ENCODE data around the gene RPL28. TPM values are rescaled to one million over a fixed set of nuclear protein-coding genes. Genes with fewer than 3 reads are reported as not detected.

The RPL28 gene
- total RNA-seq, 1 experiment from 2014 or later, result 836 TPM

GRCh38 chr19:55365964-55366363 lies 19.8 kb upstream of the RPL28 start:
- intact Hi-C loops (cut with micrococcal nuclease), result no loop called here
- Histone ChIP-seq H3K79me2 (ENCODE audit: low read length) (no peaks in the 10 kb centered on the region), H3K9ac (ENCODE audit: low read length) (no peak overlapping the region), H2AFZ (ENCODE audit: low read length) (no peak overlapping the region), H3K36me3 (ENCODE audit: low read depth, low read length) (no peaks in the 10 kb centered on the region), H3K9me2 (replicated peaks; ENCODE audit: low read length) (no peaks in the 10 kb centered on the region), H3K4me2 (ENCODE audit: low read length) (no peak overlapping the region), H3K27ac (ENCODE audit: low read length) (no peak overlapping the region), H4K20me1 (ENCODE audit: low read length) (no peaks in the 10 kb centered on the region), H3K4me3 (ENCODE audit: low read length) (no peak overlapping the region), H3F3A (ENCODE audit: low read length, unreplicated experiment) (peaks cover 5% of the 10 kb centered on the region), H3K27me3 (ENCODE audit: low read length) (no peaks in the 10 kb centered on the region), H3K9me3 (ENCODE audit: low read length) (no peaks in the 10 kb centered on the region), H3K4me1 (ENCODE audit: insufficient read depth, low read length) (peaks cover 17% of the 10 kb centered on the region)
- CTCF ChIA-PET, result no interaction called here
- ATAC-seq, result no peak
- POLR2A ChIA-PET (ENCODE audit: unreplicated experiment), result interaction anchor here (0.6 kb wide), 1 partner anchor 78 kb away, joined by 7 read pairs; no protein-coding TSS in a partner anchor
- DNase-seq, result no peak
- no peak for TF ChIP-seq EZH2phosphoT487 (IDR thresholded peaks at IDR 0.05; ENCODE audit: borderline replicate concordance, low read length)
- TF ChIP-seq EZH2 (IDR thresholded peaks at IDR 0.05; ENCODE audit: low read length, unreplicated experiment), result no peak
- TF ChIP-seq CTCF (conservative IDR thresholded peaks at IDR 0.05; ENCODE audit: low read depth, low read length), result no peak
- no TSS peak for BruUV-seq (replicated peaks)

- Histone ChIP-seq H3K36me3 (ENCODE audit: low read depth, low read length) (no peaks in the 10 kb centered on the region), H2AFZ (ENCODE audit: low read length) (no peak overlapping the region), H3K4me1 (ENCODE audit: insufficient read depth, low read length) (peaks cover 19% of the 10 kb centered on the region), H3K27me3 (ENCODE audit: low read length) (no peaks in the 10 kb centered on the region), H3F3A (ENCODE audit: low read length, unreplicated experiment) (peaks cover 5% of the 10 kb centered on the region), H3K79me2 (ENCODE audit: low read length) (no peaks in the 10 kb centered on the region), H3K9me2 (replicated peaks; ENCODE audit: low read length) (no peaks in the 10 kb centered on the region), H4K20me1 (ENCODE audit: low read length) (no peaks in the 10 kb centered on the region), H3K27ac (ENCODE audit: low read length) (no peak overlapping the region), H3K4me2 (ENCODE audit: low read length) (no peak overlapping the region), H3K9ac (ENCODE audit: low read length) (no peak overlapping the region), H3K9me3 (ENCODE audit: low read length) (no peaks in the 10 kb centered on the region), H3K4me3 (ENCODE audit: low read length) (no peak overlapping the region)
- intact Hi-C loops (cut with micrococcal nuclease), result no loop called here
- TF ChIP-seq EZH2phosphoT487 (IDR thresholded peaks at IDR 0.05; ENCODE audit: borderline replicate concordance, low read length) (no peak), EZH2 (IDR thresholded peaks at IDR 0.05; ENCODE audit: low read length, unreplicated experiment) (no peak), CTCF (conservative IDR thresholded peaks at IDR 0.05; ENCODE audit: low read depth, low read length) (no peak)
- DNase-seq (no peak), ATAC-seq (no peak)
- BruUV-seq (replicated peaks), result no TSS peak
- POLR2A ChIA-PET (ENCODE audit: unreplicated experiment), result no interaction called here
- CTCF ChIA-PET, result no interaction called here
These were observed 18.9 kb upstream of the RPL28 start for GRCh38 chr19:55366790-55367189.

GRCh38 chr19:55368106-55368505 lies 17.6 kb upstream of the RPL28 start:
- Histone ChIP-seq H3K36me3 (ENCODE audit: low read depth, low read length) (no peaks in the 10 kb centered on the region), H4K20me1 (ENCODE audit: low read length) (no peaks in the 10 kb centered on the region), H3K9me2 (replicated peaks; ENCODE audit: low read length) (no peaks in the 10 kb centered on the region), H3F3A (ENCODE audit: low read length, unreplicated experiment) (peaks cover 5% of the 10 kb centered on the region), H3K4me3 (ENCODE audit: low read length) (no peak overlapping the region), H3K9ac (ENCODE audit: low read length) (no peak overlapping the region), H3K79me2 (ENCODE audit: low read length) (no peaks in the 10 kb centered on the region), H3K4me2 (ENCODE audit: low read length) (no peak overlapping the region), H3K27me3 (ENCODE audit: low read length) (no peaks in the 10 kb centered on the region), H2AFZ (ENCODE audit: low read length) (no peak overlapping the region), H3K9me3 (ENCODE audit: low read length) (no peaks in the 10 kb centered on the region), H3K4me1 (ENCODE audit: insufficient read depth, low read length) (peaks cover 29% of the 10 kb centered on the region), H3K27ac (ENCODE audit: low read length) (no peak overlapping the region)
- CTCF ChIA-PET, result no interaction called here
- no peak for TF ChIP-seq EZH2phosphoT487 (IDR thresholded peaks at IDR 0.05; ENCODE audit: borderline replicate concordance, low read length)
- no peak for TF ChIP-seq CTCF (conservative IDR thresholded peaks at IDR 0.05; ENCODE audit: low read depth, low read length)
- no peak for TF ChIP-seq EZH2 (IDR thresholded peaks at IDR 0.05; ENCODE audit: low read length, unreplicated experiment)
- DNase-seq (no peak), ATAC-seq (no peak)
- POLR2A ChIA-PET (ENCODE audit: unreplicated experiment), result no interaction called here
- no TSS peak for BruUV-seq (replicated peaks)
- intact Hi-C loops (cut with micrococcal nuclease), result no loop called here
